GM23338 (cell line): ENCODE results near the gene INPP4A. TPM values are rescaled to one million over a fixed set of nuclear protein-coding genes. Genes with fewer than 3 reads are reported as not detected.

Source experiments
- ATAC-seq: fragments of 200-7000 bp; cut with Tn5 transposase; 3 replicates; pipeline ENCODE4 v1.9.1; 2020
- DNase-seq: peaks from one replicate; pipeline ENCODE4 v3.0.0-alpha.2; 2015; ENCODE audit warnings: low spot score
- H2AFZ ChIP-seq: fragments of 200-600 bp; sonication (generic); 2 replicates; pipeline ENCODE4 v1.8.0; 2016; ENCODE audit warnings: antibody characterized with exemption, mild to moderate bottlenecking, moderate library complexity
- H3F3A ChIP-seq: fragments of 200-600 bp; sonication (generic); replicated peaks from 2 replicates; pipeline ENCODE4 v1.8.0; 2017; ENCODE audit warnings: antibody characterized with exemption, mixed run types, low read depth
- H3K27ac ChIP-seq: fragments of 200-600 bp; sonication (generic); 2 replicates; pipeline ENCODE4 v1.6.1; 2016; ENCODE audit warnings: low read depth
- H3K27me3 ChIP-seq: fragments of 200-600 bp; sonication (generic); 2 replicates; pipeline ENCODE4 v1.8.0; 2016; ENCODE audit warnings: mild to moderate bottlenecking, mixed run types, moderate library complexity; ENCODE audit not compliant: insufficient read depth
- H3K36me3 ChIP-seq: fragments of 200-600 bp; sonication (generic); 2 replicates; pipeline ENCODE4 v1.8.0; 2016; ENCODE audit warnings: mild to moderate bottlenecking; ENCODE audit not compliant: insufficient read depth
- H3K4me1 ChIP-seq: fragments of 200-600 bp; sonication (generic); 2 replicates; pipeline ENCODE4 v1.8.0; 2016; ENCODE audit warnings: mild to moderate bottlenecking, moderate library complexity; ENCODE audit not compliant: insufficient read depth
- H3K4me2 ChIP-seq: fragments of 200-600 bp; sonication (generic); 2 replicates; pipeline ENCODE4 v1.7.1; 2017; ENCODE audit warnings: mixed run types
- H3K4me3 ChIP-seq: fragments of 200-600 bp; sonication (generic); 2 replicates; pipeline ENCODE4 v1.6.1; 2016; ENCODE audit warnings: mixed run types
- H3K79me2 ChIP-seq: fragments of 200-600 bp; sonication (generic); replicated peaks from 2 replicates; pipeline ENCODE4 v1.8.0; 2017; ENCODE audit warnings: mild to moderate bottlenecking; ENCODE audit not compliant: insufficient read depth
- H3K9me2 ChIP-seq: fragments of 200-600 bp; sonication (generic); 2 replicates; pipeline ENCODE4 v1.8.0; 2017; ENCODE audit not compliant: insufficient read depth
- H4K20me1 ChIP-seq: fragments of 200-600 bp; sonication (generic); replicated peaks from 2 replicates; pipeline ENCODE4 v1.8.0; 2017; ENCODE audit warnings: mild to moderate bottlenecking; ENCODE audit not compliant: insufficient read depth
- H3K27ac Mint-ChIP-seq: 2 replicates; pipeline ENCODE4 v1.8.0; 2020; ENCODE audit warnings: inconsistent platforms, mild to moderate bottlenecking, moderate library complexity, mixed read lengths
- H3K27me3 Mint-ChIP-seq: 3 replicates; pipeline ENCODE4 v1.8.0; 2022; ENCODE audit warnings: low read depth, mild to moderate bottlenecking, moderate library complexity, mixed read lengths, inconsistent platforms; ENCODE audit not compliant: insufficient read depth, poor library complexity
- H3K36me3 Mint-ChIP-seq: 3 replicates; pipeline ENCODE4 v1.8.0; 2021; ENCODE audit warnings: low read depth, mild to moderate bottlenecking, inconsistent platforms, moderate library complexity, mixed read lengths
- H3K4me1 Mint-ChIP-seq: 3 replicates; pipeline ENCODE4 v1.8.0; 2020; ENCODE audit warnings: mild to moderate bottlenecking, inconsistent platforms, mixed read lengths
- H3K4me3 Mint-ChIP-seq: 3 replicates; pipeline ENCODE4 v1.8.0; 2021; ENCODE audit warnings: moderate library complexity, mild to moderate bottlenecking, inconsistent platforms, mixed read lengths
- H3K9me3 Mint-ChIP-seq: 3 replicates; pipeline ENCODE4 v1.8.0; 2020; ENCODE audit warnings: moderate library complexity, mild to moderate bottlenecking, inconsistent platforms, mixed read lengths
- CREB1 ChIP-seq: fragments of 250-450 bp; sonication (Bioruptor Pico); IDR thresholded peaks from 2 replicates; pipeline ENCODE4 v1.5.0; 2020; ENCODE audit warnings: low read depth, mild to moderate bottlenecking, moderate library complexity
- ETS1 ChIP-seq: IDR thresholded peaks from 2 replicates; pipeline ENCODE4 v1.6.1; 2016; ENCODE audit warnings: antibody characterized with exemption
- EZH2 ChIP-seq: fragments of 200-600 bp; sonication (generic); IDR thresholded peaks from one replicate; pipeline ENCODE4 v1.8.0; 2017; ENCODE audit warnings: antibody characterized with exemption, mild to moderate bottlenecking, low read depth; ENCODE audit not compliant: unreplicated experiment
- JUNB ChIP-seq: IDR thresholded peaks from one replicate; pipeline ENCODE4 v1.6.1; 2016; ENCODE audit warnings: antibody characterized with exemption; ENCODE audit not compliant: unreplicated experiment
- NANOG ChIP-seq: IDR thresholded peaks from 2 replicates; pipeline ENCODE4 v1.6.1; 2016; ENCODE audit warnings: antibody characterized with exemption, borderline replicate concordance
- REST ChIP-seq: IDR thresholded peaks from one replicate; pipeline ENCODE4 v1.6.1; 2018; ENCODE audit warnings: antibody characterized with exemption; ENCODE audit not compliant: unreplicated experiment
- STAT1 ChIP-seq: IDR thresholded peaks from one replicate; pipeline ENCODE4 v1.6.1; 2016; ENCODE audit warnings: antibody characterized with exemption; ENCODE audit not compliant: unreplicated experiment
- ZNF462 ChIP-seq: fragments of 250-450 bp; sonication (Bioruptor Pico); IDR thresholded peaks from 2 replicates; pipeline ENCODE4 v1.5.0; 2020; ENCODE audit warnings: mild to moderate bottlenecking, moderate library complexity
- polyA plus RNA-seq: library from polyadenylated mRNA; unstranded; fragments of >200 nt; fragmentation: Nextera tagmentation; extraction: Ambion mirVana; gene quantifications from 2 replicates; pipeline ENCODE4 v1.2.1, GENCODE V29; 2016
- total RNA-seq: library from RNA; depleted of rRNA; stranded (reverse); fragments of >200 nt; shearing (Covaris generic); gene quantifications from 2 replicates; pipeline ENCODE4 v1.2.3, GENCODE V29; 2014

INPP4A gene
- total and polyA plus RNA-seq, 2 experiments from 2014 or later, result 8.5 to 36.9 TPM

- Mint-ChIP-seq H3K4me1 (peaks cover 89% of the 10 kb centered on the region), H3K27me3 (peaks cover 4% of the 10 kb centered on the region)
- H4K20me1 ChIP-seq, result peaks cover 26% of the 10 kb centered on the region; the same call in 1 of the 2 replicates
Measured at GRCh38 chr2:98483257-98483861, 38.7 kb downstream of the INPP4A start.

More at GRCh38 chr2:98483257-98483861, 38.7 kb downstream of the INPP4A start:
- Histone ChIP-seq H3K27ac (no peak overlapping the region), H3K4me1 (peaks cover 39% of the 10 kb centered on the region), H3K4me2 (no peak overlapping the region), H3K4me3 (no peak overlapping the region), H3F3A (no peaks in the 10 kb centered on the region), H3K27me3 (no peaks in the 10 kb centered on the region), H2AFZ (no peak overlapping the region), H3K9me2 (no peaks in the 10 kb centered on the region), H3K79me2 (peaks cover 75% of the 10 kb centered on the region), H3K36me3 (no peaks in the 10 kb centered on the region)
- no peaks in the 10 kb centered on the region for H3K9me3 Mint-ChIP-seq
- no peak overlapping the region for H3K27ac Mint-ChIP-seq
- no peaks in the 10 kb centered on the region for H3K36me3 Mint-ChIP-seq
- TF ChIP-seq JUNB (no peak), ETS1 (no peak), CREB1 (CRISPR knock-in tag) (no peak), NANOG (no peak), REST (no peak), STAT1 (no peak), EZH2 (no peak), ZNF462 (no peak)
- H3K4me3 Mint-ChIP-seq, result no peak overlapping the region
- DNase-seq (no peak), ATAC-seq (no peak)
